NCI-H187 treated with DMSO at 0.1 percent for 48 hours (cell line): ENCODE measurements around the gene OASL.

Experiments used
- DNase-seq: peaks from one replicate; lab custom pipeline; 2025; lab: John Stamatoyannopoulos, UW

OASL gene

GRCh38 chr12:121015825-121016766 lies 22.9 kb downstream of the OASL start, which contains the start of gene C12orf43:
Gene C12orf43 (minus strand): TSS chr12:121016487. CDS start chr12:121016474, 13 bp downstream.
- DNase-seq = peak; percentile 89

- no peak for DNase-seq
Observed at GRCh38 chr12:121013715-121014114, 25.3 kb downstream of the OASL start.

- no peak for DNase-seq
Observed at GRCh38 chr12:121011820-121012219, 27.2 kb downstream of the OASL start.

GRCh38 chr12:121010860-121011259 lies 28.2 kb downstream of the OASL start:
- DNase-seq = no peak

GRCh38 chr12:121009741-121010140 lies 29.3 kb downstream of the OASL start:
- DNase-seq = no peak

GRCh38 chr12:121008347-121009098 lies 30.5 kb downstream of the OASL start:
- DNase-seq = no peak

- DNase-seq = no peak
Observed at GRCh38 chr12:121005346-121005815, 33.7 kb downstream of the OASL start.

GRCh38 chr12:121004253-121004815 lies 34.7 kb downstream of the OASL start:
- no peak for DNase-seq

GRCh38 chr12:121003650-121004049 lies 35.4 kb downstream of the OASL start:
- no peak for DNase-seq

GRCh38 chr12:121001841-121002483 lies 37.1 kb downstream of the OASL start:
- no peak for DNase-seq

GRCh38 chr12:121001060-121001459 lies 38.0 kb downstream of the OASL start:
- DNase-seq = no peak

- DNase-seq = no peak
Observed at GRCh38 chr12:121000530-121000929, 38.5 kb downstream of the OASL start.

GRCh38 chr12:120999191-121000120 lies 39.6 kb downstream of the OASL start:
- no peak for DNase-seq

- DNase-seq = no peak
Observed at GRCh38 chr12:120998435-120998834, 40.6 kb downstream of the OASL start.

GRCh38 chr12:120997448-120997847 lies 41.6 kb downstream of the OASL start:
- no peak for DNase-seq

GRCh38 chr12:120996133-120996746 lies 42.8 kb downstream of the OASL start:
- no peak for DNase-seq

- no peak for DNase-seq
Observed at GRCh38 chr12:120994589-120995337, 44.3 kb downstream of the OASL start.

GRCh38 chr12:120994059-120994458 lies 45.0 kb downstream of the OASL start:
- DNase-seq = no peak

GRCh38 chr12:120993496-120993895 lies 45.5 kb downstream of the OASL start:
- no peak for DNase-seq

- no peak for DNase-seq
Observed at GRCh38 chr12:120992989-120993388, 46.1 kb downstream of the OASL start.
